MM.1S (cell line): ENCODE data around the gene CABLES1.

Experiments
- EZH2phosphoT487 ChIP-seq: fragments of 300-600 bp; sonication (generic); IDR thresholded peaks from 2 replicates; pipeline ENCODE4 v1.6.1; 2018; ENCODE audit warnings: antibody characterized with exemption, low read length
- TF ChIP-seq, protein P1 (sequence below): fragments of 300-600 bp; sonication (generic); IDR thresholded peaks from 2 replicates; pipeline ENCODE4 v1.5.1; 2016; ENCODE audit warnings: antibody characterized with exemption, low read length, mixed read lengths

DNA sequence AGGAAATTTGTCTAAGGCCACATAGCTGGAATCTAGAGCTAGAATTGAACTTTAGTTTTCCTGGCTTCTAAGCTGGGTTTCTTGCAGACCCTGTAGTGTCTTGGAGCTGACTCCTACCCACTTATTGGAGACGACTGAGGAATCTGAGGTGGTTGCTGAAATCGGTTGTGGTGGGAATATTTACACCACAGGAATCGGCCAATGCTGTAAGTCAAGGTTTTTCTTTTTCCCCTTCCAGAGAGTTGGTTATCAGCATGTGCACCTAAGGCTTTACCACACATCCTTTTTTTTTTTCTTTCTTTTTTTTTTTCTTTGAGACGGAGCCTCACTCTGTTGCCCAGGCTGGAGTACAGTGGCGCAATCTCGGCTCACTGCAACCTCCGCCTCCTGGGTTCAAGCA lies 9.4 kb downstream of the CABLES1 start:
- TF ChIP-seq, protein P1, sequence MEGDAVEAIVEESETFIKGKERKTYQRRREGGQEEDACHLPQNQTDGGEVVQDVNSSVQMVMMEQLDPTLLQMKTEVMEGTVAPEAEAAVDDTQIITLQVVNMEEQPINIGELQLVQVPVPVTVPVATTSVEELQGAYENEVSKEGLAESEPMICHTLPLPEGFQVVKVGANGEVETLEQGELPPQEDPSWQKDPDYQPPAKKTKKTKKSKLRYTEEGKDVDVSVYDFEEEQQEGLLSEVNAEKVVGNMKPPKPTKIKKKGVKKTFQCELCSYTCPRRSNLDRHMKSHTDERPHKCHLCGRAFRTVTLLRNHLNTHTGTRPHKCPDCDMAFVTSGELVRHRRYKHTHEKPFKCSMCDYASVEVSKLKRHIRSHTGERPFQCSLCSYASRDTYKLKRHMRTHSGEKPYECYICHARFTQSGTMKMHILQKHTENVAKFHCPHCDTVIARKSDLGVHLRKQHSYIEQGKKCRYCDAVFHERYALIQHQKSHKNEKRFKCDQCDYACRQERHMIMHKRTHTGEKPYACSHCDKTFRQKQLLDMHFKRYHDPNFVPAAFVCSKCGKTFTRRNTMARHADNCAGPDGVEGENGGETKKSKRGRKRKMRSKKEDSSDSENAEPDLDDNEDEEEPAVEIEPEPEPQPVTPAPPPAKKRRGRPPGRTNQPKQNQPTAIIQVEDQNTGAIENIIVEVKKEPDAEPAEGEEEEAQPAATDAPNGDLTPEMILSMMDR: no peak
- no peak for TF ChIP-seq EZH2phosphoT487
